ENCODE results near the gene GPD2. TPM values are rescaled to one million over a fixed set of nuclear protein-coding genes. Genes with fewer than 3 reads are reported as not detected.
A peak's percentile ranks its signal among the peaks of the same experiment; 100 is the strongest.

Gene GPD2
- total RNA-seq, 1 donor: 17.5 TPM

GRCh38 chr2:156427074-156427473 is 9.1 kb upstream of the GPD2 start:
- Histone ChIP-seq H3K4me1 (ENCODE audit: insufficient read depth, low read length) (peaks cover 22% of the 10 kb centered on the region), H3K27me3 (ENCODE audit: insufficient read depth, low read length) (no peaks in the 10 kb centered on the region), H3K4me3 (ENCODE audit: low read length) (no peak overlapping the region), H3K9me3 (ENCODE audit: low read depth, low read length) (no peaks in the 10 kb centered on the region)

GRCh38 chr2:156429211-156429610 is 7.0 kb upstream of the GPD2 start:
- H3K27me3 ChIP-seq (ENCODE audit: insufficient read depth, low read length): no peaks in the 10 kb centered on the region

GRCh38 chr2:156430236-156430979 is 5.8 kb upstream of the GPD2 start:
- Histone ChIP-seq H3K4me3 (ENCODE audit: low read length) (no peak overlapping the region), H3K4me1 (ENCODE audit: insufficient read depth, low read length) (peaks cover 27% of the 10 kb centered on the region), H3K27me3 (ENCODE audit: insufficient read depth, low read length) (no peaks in the 10 kb centered on the region), H3K9me3 (ENCODE audit: low read depth, low read length) (no peaks in the 10 kb centered on the region)

More at GRCh38 chr2:156429211-156429610, 7.0 kb upstream of the GPD2 start:
- no peak overlapping the region for H3K4me3 ChIP-seq (ENCODE audit: low read length)
- H3K9me3 ChIP-seq (ENCODE audit: low read depth, low read length): no peaks in the 10 kb centered on the region
- peaks cover 23% of the 10 kb centered on the region for H3K4me1 ChIP-seq (ENCODE audit: insufficient read depth, low read length)

- Histone ChIP-seq H3K27me3 (ENCODE audit: insufficient read depth, low read length) (no peaks in the 10 kb centered on the region), H3K4me3 (ENCODE audit: low read length) (no peak overlapping the region), H3K4me1 (ENCODE audit: insufficient read depth, low read length) (peaks cover 31% of the 10 kb centered on the region), H3K9me3 (ENCODE audit: low read depth, low read length) (no peaks in the 10 kb centered on the region)
Measured at GRCh38 chr2:156430980-156431358, 5.2 kb upstream of the GPD2 start.

GRCh38 chr2:156434461-156435291 is 1.5 kb upstream of the GPD2 start:
- Histone ChIP-seq H3K4me3 (ENCODE audit: low read length) (peak overlapping the region; percentile 79), H3K4me1 (ENCODE audit: insufficient read depth, low read length) (peaks cover 48% of the 10 kb centered on the region), H3K9me3 (ENCODE audit: low read depth, low read length) (no peaks in the 10 kb centered on the region), H3K27me3 (ENCODE audit: insufficient read depth, low read length) (no peaks in the 10 kb centered on the region)

- H3K4me1 ChIP-seq (ENCODE audit: insufficient read depth, low read length): peaks cover 44% of the 10 kb centered on the region
- no peaks in the 10 kb centered on the region for H3K9me3 ChIP-seq (ENCODE audit: low read depth, low read length)
- H3K4me3 ChIP-seq (ENCODE audit: low read length): peak overlapping the region; percentile 79
- H3K27me3 ChIP-seq (ENCODE audit: insufficient read depth, low read length): no peaks in the 10 kb centered on the region
Measured at GRCh38 chr2:156435396-156435717, 822 bp upstream of the GPD2 start.

- Histone ChIP-seq H3K4me1 (ENCODE audit: insufficient read depth, low read length) (peaks cover 37% of the 10 kb centered on the region), H3K4me3 (ENCODE audit: low read length) (peak overlapping the region; percentile 79), H3K27me3 (ENCODE audit: insufficient read depth, low read length) (no peaks in the 10 kb centered on the region), H3K9me3 (ENCODE audit: low read depth, low read length) (no peaks in the 10 kb centered on the region)
Measured at GRCh38 chr2:156436497-156437085, 412 bp downstream of the GPD2 start.

- Histone ChIP-seq H3K9me3 (ENCODE audit: low read depth, low read length) (no peaks in the 10 kb centered on the region), H3K27me3 (ENCODE audit: insufficient read depth, low read length) (no peaks in the 10 kb centered on the region), H3K4me3 (ENCODE audit: low read length) (peak overlapping the region; percentile 79), H3K4me1 (ENCODE audit: insufficient read depth, low read length) (peaks cover 31% of the 10 kb centered on the region)
Measured at GRCh38 chr2:156437272-156437930, 1.2 kb downstream of the GPD2 start.

GRCh38 chr2:156437931-156438410 is 1.8 kb downstream of the GPD2 start:
- Histone ChIP-seq H3K4me1 (ENCODE audit: insufficient read depth, low read length) (peaks cover 31% of the 10 kb centered on the region), H3K4me3 (ENCODE audit: low read length) (no peak overlapping the region), H3K9me3 (ENCODE audit: low read depth, low read length) (no peaks in the 10 kb centered on the region), H3K27me3 (ENCODE audit: insufficient read depth, low read length) (no peaks in the 10 kb centered on the region)

- Histone ChIP-seq H3K9me3 (ENCODE audit: low read depth, low read length) (no peaks in the 10 kb centered on the region), H3K27me3 (ENCODE audit: insufficient read depth, low read length) (no peaks in the 10 kb centered on the region), H3K4me1 (ENCODE audit: insufficient read depth, low read length) (peaks cover 7% of the 10 kb centered on the region), H3K4me3 (ENCODE audit: low read length) (no peak overlapping the region)
Measured at GRCh38 chr2:156443089-156443488, 6.9 kb downstream of the GPD2 start.

- Histone ChIP-seq H3K4me1 (ENCODE audit: insufficient read depth, low read length) (peaks cover 6% of the 10 kb centered on the region), H3K4me3 (ENCODE audit: low read length) (no peak overlapping the region), H3K9me3 (ENCODE audit: low read depth, low read length) (no peaks in the 10 kb centered on the region), H3K27me3 (ENCODE audit: insufficient read depth, low read length) (no peaks in the 10 kb centered on the region)
Measured at GRCh38 chr2:156445296-156446220, 9.4 kb downstream of the GPD2 start.

GRCh38 chr2:156447761-156448160 is 11.6 kb downstream of the GPD2 start:
- Histone ChIP-seq H3K4me3 (ENCODE audit: low read length) (no peak overlapping the region), H3K4me1 (ENCODE audit: insufficient read depth, low read length) (peaks cover 3% of the 10 kb centered on the region), H3K9me3 (ENCODE audit: low read depth, low read length) (no peaks in the 10 kb centered on the region), H3K27me3 (ENCODE audit: insufficient read depth, low read length) (no peaks in the 10 kb centered on the region)

GRCh38 chr2:156448766-156449165 is 12.6 kb downstream of the GPD2 start:
- Histone ChIP-seq H3K27me3 (ENCODE audit: insufficient read depth, low read length) (no peaks in the 10 kb centered on the region), H3K4me3 (ENCODE audit: low read length) (no peak overlapping the region), H3K9me3 (ENCODE audit: low read depth, low read length) (no peaks in the 10 kb centered on the region), H3K4me1 (ENCODE audit: insufficient read depth, low read length) (peaks cover 3% of the 10 kb centered on the region)

- H3K4me3 ChIP-seq (ENCODE audit: low read length): no peak overlapping the region
- no peaks in the 10 kb centered on the region for H3K27me3 ChIP-seq (ENCODE audit: insufficient read depth, low read length)
- H3K9me3 ChIP-seq (ENCODE audit: low read depth, low read length): no peaks in the 10 kb centered on the region
- peaks cover 8% of the 10 kb centered on the region for H3K4me1 ChIP-seq (ENCODE audit: insufficient read depth, low read length)
Measured at GRCh38 chr2:156452971-156453370, 16.8 kb downstream of the GPD2 start.

Data from mononuclear cell (primary cell).